WERI-Rb-1 (cell line): ENCODE measurements around the gene RTTN.

ENCODE experiments used
- DNase-seq: peaks from one replicate; pipeline ENCODE4 v3.0.0-alpha.2; 2020
- H3K27ac ChIP-seq: fragments of 250-450 bp; sonication (Bioruptor Pico); 2 replicates; pipeline ENCODE4 v1.5.1; 2020; ENCODE audit warnings: mild to moderate bottlenecking, moderate library complexity
- H3K27me3 ChIP-seq: fragments of 250-450 bp; sonication (Bioruptor Pico); 2 replicates; pipeline ENCODE4 v1.5.1; 2021; ENCODE audit warnings: mild to moderate bottlenecking, low read depth, moderate library complexity; ENCODE audit not compliant: insufficient read depth, severe bottlenecking
- H3K36me3 ChIP-seq: fragments of 250-450 bp; sonication (Bioruptor Pico); 2 replicates; pipeline ENCODE4 v1.5.1; 2020; ENCODE audit warnings: mild to moderate bottlenecking, moderate library complexity
- H3K4me3 ChIP-seq: 2 replicates; pipeline ENCODE4 v1.5.1; 2011; ENCODE audit warnings: low read depth, mild to moderate bottlenecking, control low read depth, low read length
- H3K9me3 ChIP-seq: fragments of 250-450 bp; sonication (Bioruptor Pico); 2 replicates; pipeline ENCODE4 v1.5.1; 2021; ENCODE audit warnings: mild to moderate bottlenecking, moderate library complexity; ENCODE audit not compliant: severe bottlenecking
- CTCF ChIP-seq: IDR thresholded peaks from 2 replicates; pipeline ENCODE4 v1.5.1; 2011; ENCODE audit warnings: low read depth, mild to moderate bottlenecking, control low read depth, inconsistent platforms, low read length

The RTTN gene

GRCh38 chr18:70183441-70183840 lies 22.0 kb downstream of the RTTN start:
- no peak for DNase-seq
- peaks cover 3% of the 10 kb centered on the region for H3K36me3 ChIP-seq
- no peak overlapping the region for H3K27ac ChIP-seq

GRCh38 chr18:70182548-70182947 lies 22.9 kb downstream of the RTTN start:
- Histone ChIP-seq H3K4me3 (no peak overlapping the region), H3K27ac (no peak overlapping the region), H3K27me3 (no peaks in the 10 kb centered on the region), H3K36me3 (peaks cover 3% of the 10 kb centered on the region), H3K9me3 (no peaks in the 10 kb centered on the region)
- no peak for TF ChIP-seq CTCF
- DNase-seq = no peak

More at GRCh38 chr18:70183441-70183840, 22.0 kb downstream of the RTTN start:
- no peaks in the 10 kb centered on the region for H3K9me3 ChIP-seq
- no peak overlapping the region for H3K4me3 ChIP-seq
- no peaks in the 10 kb centered on the region for H3K27me3 ChIP-seq
- no peak for TF ChIP-seq CTCF

- no peaks in the 10 kb centered on the region for H3K27me3 ChIP-seq
- no peak overlapping the region for H3K4me3 ChIP-seq
- H3K9me3 ChIP-seq = no peaks in the 10 kb centered on the region
- peaks cover 3% of the 10 kb centered on the region; the same call in 1 of the 2 replicates for H3K36me3 ChIP-seq
- DNase-seq = no peak
- H3K27ac ChIP-seq = no peak overlapping the region
- no peak for TF ChIP-seq CTCF
Observed at GRCh38 chr18:70181725-70182124, 23.8 kb downstream of the RTTN start.

- peaks cover 3% of the 10 kb centered on the region; the same call in 1 of the 2 replicates for H3K36me3 ChIP-seq
- no peak overlapping the region for H3K27ac ChIP-seq
- no peak for TF ChIP-seq CTCF
- no peaks in the 10 kb centered on the region for H3K9me3 ChIP-seq
- H3K27me3 ChIP-seq = no peaks in the 10 kb centered on the region
- no peak overlapping the region for H3K4me3 ChIP-seq
- no peak for DNase-seq
Observed at GRCh38 chr18:70181015-70181414, 24.5 kb downstream of the RTTN start.

- Histone ChIP-seq H3K27ac (no peak overlapping the region), H3K27me3 (no peaks in the 10 kb centered on the region), H3K9me3 (no peaks in the 10 kb centered on the region), H3K36me3 (no peaks in the 10 kb centered on the region), H3K4me3 (no peak overlapping the region)
- no peak for TF ChIP-seq CTCF
- DNase-seq = no peak
Observed at GRCh38 chr18:70176537-70176936, 28.9 kb downstream of the RTTN start.

GRCh38 chr18:70175216-70175615 lies 30.3 kb downstream of the RTTN start:
- H3K27ac ChIP-seq = no peak overlapping the region
- DNase-seq = no peak
- H3K36me3 ChIP-seq = no peaks in the 10 kb centered on the region
- H3K4me3 ChIP-seq = no peak overlapping the region
- no peaks in the 10 kb centered on the region for H3K9me3 ChIP-seq
- TF ChIP-seq CTCF = no peak
- no peaks in the 10 kb centered on the region for H3K27me3 ChIP-seq
